Measurements from ENCODE around the gene PRLR.
A peak's percentile ranks its signal among the peaks of the same experiment; 100 is the strongest.

The PRLR gene

DNA sequence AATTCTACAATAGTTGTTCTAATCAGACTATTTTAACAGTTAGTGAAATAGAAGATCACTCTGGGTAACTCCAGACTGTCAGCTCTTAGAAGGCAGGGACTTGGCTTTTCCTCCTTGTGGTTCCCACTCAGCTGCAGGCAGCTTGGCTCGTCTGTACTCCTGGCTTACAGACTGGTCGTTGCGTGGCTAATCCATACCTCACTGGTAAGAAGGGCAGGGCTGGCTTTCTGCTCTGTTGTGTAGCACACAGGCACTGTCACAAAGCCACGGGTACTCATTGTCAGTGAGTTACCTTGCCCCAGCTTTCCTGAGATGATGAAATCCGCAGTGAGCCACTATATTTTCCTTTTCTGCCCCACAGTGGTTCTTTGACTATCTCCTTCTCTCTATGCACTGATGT lies 1.8 kb upstream of the PRLR start:
- Histone ChIP-seq H3K9ac (ENCODE audit: low read length) (no peak overlapping the region), H3K4me3 (ENCODE audit: low read length) (no peak overlapping the region), H3K36me3 (ENCODE audit: control insufficient read depth, low read depth, low read length) (no peaks in the 10 kb centered on the region), H3K9me3 (ENCODE audit: control insufficient read depth, low read depth, low read length) (no peaks in the 10 kb centered on the region), H3K4me1 (ENCODE audit: control insufficient read depth, low read depth, low read length) (peaks cover 11% of the 10 kb centered on the region), H3K27me3 (ENCODE audit: control insufficient read depth, insufficient read depth, low read length) (peaks cover 12% of the 10 kb centered on the region), H3K27ac (ENCODE audit: low read length) (no peak overlapping the region)

DNA sequence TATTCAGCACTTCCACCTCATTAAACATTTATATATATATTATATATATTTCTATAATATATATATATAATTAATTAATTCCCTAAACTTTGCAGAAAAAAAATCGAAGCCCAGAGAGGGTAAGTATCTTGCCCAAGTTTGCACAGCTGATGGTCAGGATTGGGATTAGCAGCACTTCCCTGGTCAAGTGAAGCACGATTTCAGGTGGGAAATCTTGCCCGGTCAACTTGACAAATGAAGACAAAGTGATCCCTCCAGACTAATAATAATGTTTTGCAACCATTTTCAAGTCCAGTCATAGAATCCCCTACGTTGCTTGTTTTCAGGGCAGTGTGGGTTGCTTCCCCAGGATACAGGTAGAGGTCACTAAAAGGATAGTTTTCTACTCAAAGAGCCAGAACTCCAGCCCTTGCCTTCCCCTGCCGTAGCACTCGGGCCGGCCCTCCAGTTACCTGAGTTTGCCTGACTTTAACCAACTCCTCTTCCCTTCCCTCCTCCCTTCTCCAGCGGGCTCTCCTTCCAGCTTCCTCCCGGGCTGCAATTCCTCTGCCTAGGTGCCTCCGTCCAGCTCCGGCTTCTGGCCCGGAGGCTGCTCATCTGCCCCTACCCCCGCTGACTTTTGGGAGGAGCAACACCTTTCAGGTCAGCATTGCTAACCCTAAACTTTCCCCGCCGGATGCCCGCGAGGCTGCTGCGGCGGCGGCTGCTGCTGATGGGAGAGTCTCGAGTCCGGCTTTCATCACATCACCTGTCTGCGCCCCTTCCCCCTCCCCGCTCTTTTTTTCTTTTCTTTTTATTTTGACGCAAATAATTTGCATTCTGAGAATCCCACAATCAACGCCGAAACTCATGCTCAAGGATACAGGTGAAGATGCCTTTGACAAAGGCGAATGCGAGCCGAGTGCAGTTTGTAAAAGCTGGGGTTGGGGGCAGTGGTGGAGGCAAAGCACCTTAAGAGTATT lies 930 bp downstream of the PRLR start:
- Histone ChIP-seq H3K4me3 (ENCODE audit: low read length) (peak overlapping the region; percentile 69), H3K4me1 (ENCODE audit: control insufficient read depth, low read depth, low read length) (peaks cover 11% of the 10 kb centered on the region), H3K27ac (ENCODE audit: low read length) (no peak overlapping the region), H3K9me3 (ENCODE audit: control insufficient read depth, low read depth, low read length) (no peaks in the 10 kb centered on the region), H3K36me3 (ENCODE audit: control insufficient read depth, low read depth, low read length) (no peaks in the 10 kb centered on the region), H3K27me3 (ENCODE audit: control insufficient read depth, insufficient read depth, low read length) (peaks cover 12% of the 10 kb centered on the region), H3K9ac (ENCODE audit: low read length) (peak overlapping the region; percentile 65)

DNA sequence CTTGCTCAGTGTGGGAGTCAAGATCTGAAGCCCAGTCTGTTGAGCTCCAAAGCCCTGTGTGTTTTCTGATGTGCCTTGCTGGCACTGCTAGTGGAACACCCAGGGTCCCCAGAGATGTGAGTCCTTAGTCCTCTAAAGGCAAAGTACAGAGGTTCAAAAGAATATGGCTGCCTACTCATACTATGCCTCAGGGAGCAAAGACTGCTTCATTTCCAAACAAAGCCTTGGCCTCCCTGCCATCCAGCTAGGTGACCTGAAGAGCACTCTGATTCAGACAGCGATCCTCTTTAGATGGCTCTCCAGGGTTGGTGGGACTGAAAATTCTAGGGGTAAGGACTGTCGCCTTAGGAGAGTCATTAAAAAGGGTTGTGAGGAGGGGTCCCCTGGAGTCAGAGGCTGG lies 2.0 kb downstream of the PRLR start:
- Histone ChIP-seq H3K4me1 (ENCODE audit: control insufficient read depth, low read depth, low read length) (peaks cover 11% of the 10 kb centered on the region), H3K4me3 (ENCODE audit: low read length) (no peak overlapping the region), H3K27ac (ENCODE audit: low read length) (no peak overlapping the region), H3K9ac (ENCODE audit: low read length) (no peak overlapping the region), H3K36me3 (ENCODE audit: control insufficient read depth, low read depth, low read length) (no peaks in the 10 kb centered on the region), H3K27me3 (ENCODE audit: control insufficient read depth, insufficient read depth, low read length) (peaks cover 12% of the 10 kb centered on the region), H3K9me3 (ENCODE audit: control insufficient read depth, low read depth, low read length) (no peaks in the 10 kb centered on the region)

DNA sequence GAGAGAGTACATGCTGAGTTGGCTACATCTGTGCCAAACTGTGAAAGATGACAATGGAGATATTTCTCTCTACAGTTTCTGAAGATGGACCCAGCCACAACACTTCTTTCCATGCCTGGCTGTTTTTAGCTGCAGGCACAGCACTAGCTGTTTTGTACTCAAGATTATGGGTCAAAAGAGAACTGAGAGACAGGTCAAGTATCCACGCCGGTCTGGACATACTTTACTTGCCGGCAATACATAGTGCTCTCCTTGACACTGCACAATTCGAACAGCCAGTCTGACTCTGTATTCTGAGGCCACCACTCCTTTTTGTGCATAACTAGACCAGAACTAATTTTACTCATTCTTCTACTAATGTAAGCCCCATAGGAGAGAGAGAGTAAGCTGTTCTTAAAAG lies 2.6 kb downstream of the PRLR start:
- H3K4me1 ChIP-seq (ENCODE audit: control insufficient read depth, low read depth, low read length), result peaks cover 11% of the 10 kb centered on the region
- no peak overlapping the region for H3K27ac ChIP-seq (ENCODE audit: low read length)
- H3K9ac ChIP-seq (ENCODE audit: low read length), result no peak overlapping the region
- no peaks in the 10 kb centered on the region for H3K9me3 ChIP-seq (ENCODE audit: control insufficient read depth, low read depth, low read length)
- no peaks in the 10 kb centered on the region for H3K36me3 ChIP-seq (ENCODE audit: control insufficient read depth, low read depth, low read length)
- H3K4me3 ChIP-seq (ENCODE audit: low read length), result no peak overlapping the region
- H3K27me3 ChIP-seq (ENCODE audit: control insufficient read depth, insufficient read depth, low read length), result peaks cover 12% of the 10 kb centered on the region

DNA sequence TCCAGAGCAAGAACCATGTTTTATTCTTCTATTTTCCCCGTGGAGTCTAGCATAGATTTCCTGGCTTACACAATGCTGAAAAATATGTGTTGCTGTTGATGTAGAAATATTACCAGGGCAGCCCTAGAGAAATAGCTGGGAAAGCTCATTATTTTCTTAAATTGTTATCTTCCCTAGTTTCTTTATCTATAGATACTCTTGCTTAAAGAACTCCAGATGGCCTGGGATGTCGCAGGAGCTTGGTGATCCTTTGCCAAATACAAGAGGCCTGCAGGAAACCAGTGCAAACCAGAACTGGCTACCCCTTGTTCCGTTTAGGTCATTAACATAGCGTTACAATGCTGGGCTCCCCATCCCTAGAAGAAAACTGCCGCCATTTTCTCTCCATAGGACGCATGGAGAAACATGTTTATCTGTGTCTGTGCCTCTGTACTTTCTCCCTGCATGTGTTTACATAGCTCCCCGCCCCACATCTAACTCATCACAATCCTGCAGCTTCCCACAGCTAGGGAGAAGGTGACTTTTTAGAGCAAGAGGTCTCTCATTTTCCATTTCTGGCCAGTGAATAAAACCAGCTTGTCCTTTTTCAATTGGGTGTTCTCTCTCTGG lies 6.4 kb downstream of the PRLR start:
- H3K36me3 ChIP-seq (ENCODE audit: control insufficient read depth, low read depth, low read length), result no peaks in the 10 kb centered on the region
- no peaks in the 10 kb centered on the region for H3K4me1 ChIP-seq (ENCODE audit: control insufficient read depth, low read depth, low read length)
- H3K9me3 ChIP-seq (ENCODE audit: control insufficient read depth, low read depth, low read length), result no peaks in the 10 kb centered on the region
- no peak overlapping the region for H3K27ac ChIP-seq (ENCODE audit: low read length)
- no peaks in the 10 kb centered on the region for H3K27me3 ChIP-seq (ENCODE audit: control insufficient read depth, insufficient read depth, low read length)
- H3K9ac ChIP-seq (ENCODE audit: low read length), result no peak overlapping the region
- no peak overlapping the region for H3K4me3 ChIP-seq (ENCODE audit: low read length)

DNA sequence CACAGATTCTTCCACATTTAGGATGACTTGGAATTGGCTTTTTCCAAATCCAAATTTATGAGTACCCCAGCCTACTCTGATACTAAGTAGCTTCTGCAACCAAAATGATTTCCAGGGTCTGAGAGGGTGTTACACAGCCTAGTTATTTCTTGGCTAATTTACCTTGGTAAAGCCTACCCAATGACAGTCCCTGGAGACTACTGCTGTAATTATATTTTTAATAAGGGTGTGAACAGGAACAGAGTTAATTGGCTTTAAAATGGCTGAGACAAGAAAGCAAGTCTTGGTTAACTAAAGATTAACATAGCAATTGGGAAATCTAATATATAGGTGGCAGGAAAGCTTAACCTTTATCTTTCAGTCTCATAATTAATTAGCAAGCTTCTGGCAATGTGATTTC lies 9.3 kb downstream of the PRLR start:
- H3K9me3 ChIP-seq (ENCODE audit: control insufficient read depth, low read depth, low read length), result no peaks in the 10 kb centered on the region
- no peak overlapping the region for H3K27ac ChIP-seq (ENCODE audit: low read length)
- no peaks in the 10 kb centered on the region for H3K36me3 ChIP-seq (ENCODE audit: control insufficient read depth, low read depth, low read length)
- no peaks in the 10 kb centered on the region for H3K4me1 ChIP-seq (ENCODE audit: control insufficient read depth, low read depth, low read length)
- no peaks in the 10 kb centered on the region for H3K27me3 ChIP-seq (ENCODE audit: control insufficient read depth, insufficient read depth, low read length)
- H3K4me3 ChIP-seq (ENCODE audit: low read length), result no peak overlapping the region
- H3K9ac ChIP-seq (ENCODE audit: low read length), result no peak overlapping the region

DNA sequence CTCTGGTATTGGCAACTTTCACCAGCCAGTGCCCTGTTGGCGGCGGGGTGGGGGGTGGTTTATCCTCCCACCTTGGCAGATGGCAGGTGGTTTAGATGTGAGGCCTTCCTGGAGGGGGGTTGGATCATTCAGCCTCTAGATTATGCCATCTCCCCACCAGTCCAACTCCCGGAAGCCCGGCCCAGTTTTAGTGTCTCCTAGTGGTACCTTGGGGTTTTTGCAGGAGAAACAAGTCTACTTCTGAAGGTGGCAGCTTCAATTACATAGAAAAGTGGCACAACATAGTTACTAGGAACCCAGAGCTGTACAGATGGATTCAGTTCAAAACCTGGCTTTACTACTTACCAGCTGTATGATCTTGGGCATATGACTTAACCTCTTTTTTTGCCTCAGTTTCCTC lies 11.3 kb downstream of the PRLR start:
- no peaks in the 10 kb centered on the region for H3K27me3 ChIP-seq (ENCODE audit: control insufficient read depth, insufficient read depth, low read length)
- no peak overlapping the region for H3K9ac ChIP-seq (ENCODE audit: low read length)
- no peak overlapping the region for H3K27ac ChIP-seq (ENCODE audit: low read length)
- H3K36me3 ChIP-seq (ENCODE audit: control insufficient read depth, low read depth, low read length), result no peaks in the 10 kb centered on the region
- H3K4me3 ChIP-seq (ENCODE audit: low read length), result no peak overlapping the region
- H3K9me3 ChIP-seq (ENCODE audit: control insufficient read depth, low read depth, low read length), result no peaks in the 10 kb centered on the region
- H3K4me1 ChIP-seq (ENCODE audit: control insufficient read depth, low read depth, low read length), result no peaks in the 10 kb centered on the region

DNA sequence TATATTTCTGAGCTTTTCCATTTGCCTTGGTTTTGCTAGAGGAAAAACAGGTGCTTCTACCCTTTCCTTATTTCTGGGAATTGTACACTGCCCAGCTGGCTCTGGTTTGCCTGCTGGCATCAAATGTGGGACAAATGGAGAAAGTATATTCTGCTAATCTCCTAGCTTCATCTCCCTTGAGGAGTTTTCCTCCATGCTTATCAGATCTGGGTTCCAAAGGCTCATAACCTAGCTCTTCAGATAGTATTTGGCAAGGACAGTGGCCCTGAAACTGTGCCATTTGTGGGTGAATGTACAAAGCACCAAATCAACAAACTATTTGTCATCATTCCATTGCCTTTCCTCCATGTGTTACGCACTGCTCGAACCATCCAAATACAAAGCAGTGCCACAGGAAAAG lies 16.2 kb downstream of the PRLR start:
- no peaks in the 10 kb centered on the region for H3K9me3 ChIP-seq (ENCODE audit: control insufficient read depth, low read depth, low read length)
- no peaks in the 10 kb centered on the region for H3K4me1 ChIP-seq (ENCODE audit: control insufficient read depth, low read depth, low read length)
- H3K27me3 ChIP-seq (ENCODE audit: control insufficient read depth, insufficient read depth, low read length), result no peaks in the 10 kb centered on the region
- no peak overlapping the region for H3K27ac ChIP-seq (ENCODE audit: low read length)
- H3K9ac ChIP-seq (ENCODE audit: low read length), result no peak overlapping the region
- no peak overlapping the region for H3K4me3 ChIP-seq (ENCODE audit: low read length)
- no peaks in the 10 kb centered on the region for H3K36me3 ChIP-seq (ENCODE audit: control insufficient read depth, low read depth, low read length)

DNA sequence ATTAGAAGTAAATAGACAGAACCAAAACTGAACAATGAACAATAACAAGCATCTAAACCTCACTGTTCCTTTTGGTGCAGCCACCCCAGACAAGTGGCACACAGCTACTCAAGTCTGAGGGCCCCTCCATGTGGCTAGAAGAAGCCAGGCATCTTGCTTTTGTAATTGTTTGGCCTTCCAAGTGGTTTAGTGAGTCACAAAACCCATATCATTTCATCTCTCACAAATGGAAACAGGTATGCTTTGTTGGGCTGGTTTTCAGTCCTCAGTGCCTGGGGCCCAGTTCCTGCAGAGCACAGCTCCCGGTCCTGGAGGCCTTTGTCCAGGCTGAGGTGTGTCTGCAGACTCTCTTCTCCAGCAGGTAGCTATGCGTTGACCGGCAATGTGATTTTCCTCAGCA lies 16.7 kb downstream of the PRLR start:
- no peak overlapping the region for H3K27ac ChIP-seq (ENCODE audit: low read length)
- no peak overlapping the region for H3K4me3 ChIP-seq (ENCODE audit: low read length)
- H3K9me3 ChIP-seq (ENCODE audit: control insufficient read depth, low read depth, low read length), result no peaks in the 10 kb centered on the region
- no peaks in the 10 kb centered on the region for H3K4me1 ChIP-seq (ENCODE audit: control insufficient read depth, low read depth, low read length)
- H3K9ac ChIP-seq (ENCODE audit: low read length), result no peak overlapping the region
- no peaks in the 10 kb centered on the region for H3K36me3 ChIP-seq (ENCODE audit: control insufficient read depth, low read depth, low read length)
- H3K27me3 ChIP-seq (ENCODE audit: control insufficient read depth, insufficient read depth, low read length), result no peaks in the 10 kb centered on the region

DNA sequence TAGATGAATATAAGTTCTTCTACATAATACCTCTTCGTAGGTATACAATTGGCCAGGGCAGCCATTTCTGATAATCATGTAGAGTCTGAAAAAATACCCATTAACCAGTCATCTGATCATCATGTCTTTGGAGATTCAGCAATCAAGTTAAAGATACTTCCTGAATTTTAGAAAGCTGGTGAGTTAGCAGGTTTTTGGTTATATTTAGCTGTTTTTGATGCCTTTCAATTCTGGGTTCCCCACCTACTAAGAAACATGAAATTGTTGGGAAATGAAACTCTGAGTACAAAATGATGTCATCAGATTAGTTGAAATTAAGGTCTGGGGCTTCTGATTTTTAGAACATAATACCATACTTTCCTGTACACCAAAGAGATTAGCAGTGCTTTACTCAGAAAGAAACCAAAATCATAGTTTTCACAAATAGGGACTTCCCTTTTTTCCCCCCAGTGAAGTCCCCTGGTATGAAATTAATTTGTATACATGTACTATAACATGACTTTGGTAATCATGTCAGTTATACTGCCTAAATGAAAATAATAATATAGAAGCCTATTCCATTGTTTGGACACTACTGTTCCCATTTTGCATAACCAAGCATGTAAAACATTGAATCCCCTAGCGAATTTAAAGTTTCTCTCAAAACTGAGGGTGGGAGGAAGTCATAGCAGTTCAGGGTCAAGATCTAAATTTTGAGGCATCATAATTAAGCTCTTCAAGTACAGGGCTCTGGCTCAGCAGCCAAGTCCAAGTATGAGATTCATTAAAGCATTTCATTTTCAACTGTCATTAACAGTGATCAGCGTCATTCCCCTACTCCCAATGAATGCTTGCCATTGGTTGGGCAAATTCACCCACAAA lies 17.9 kb downstream of the PRLR start:
- H3K27me3 ChIP-seq (ENCODE audit: control insufficient read depth, insufficient read depth, low read length), result no peaks in the 10 kb centered on the region
- no peak overlapping the region for H3K27ac ChIP-seq (ENCODE audit: low read length)
- no peak overlapping the region for H3K4me3 ChIP-seq (ENCODE audit: low read length)
- H3K9me3 ChIP-seq (ENCODE audit: control insufficient read depth, low read depth, low read length), result no peaks in the 10 kb centered on the region
- no peaks in the 10 kb centered on the region for H3K36me3 ChIP-seq (ENCODE audit: control insufficient read depth, low read depth, low read length)
- no peak overlapping the region for H3K9ac ChIP-seq (ENCODE audit: low read length)
- no peaks in the 10 kb centered on the region for H3K4me1 ChIP-seq (ENCODE audit: control insufficient read depth, low read depth, low read length)

DNA sequence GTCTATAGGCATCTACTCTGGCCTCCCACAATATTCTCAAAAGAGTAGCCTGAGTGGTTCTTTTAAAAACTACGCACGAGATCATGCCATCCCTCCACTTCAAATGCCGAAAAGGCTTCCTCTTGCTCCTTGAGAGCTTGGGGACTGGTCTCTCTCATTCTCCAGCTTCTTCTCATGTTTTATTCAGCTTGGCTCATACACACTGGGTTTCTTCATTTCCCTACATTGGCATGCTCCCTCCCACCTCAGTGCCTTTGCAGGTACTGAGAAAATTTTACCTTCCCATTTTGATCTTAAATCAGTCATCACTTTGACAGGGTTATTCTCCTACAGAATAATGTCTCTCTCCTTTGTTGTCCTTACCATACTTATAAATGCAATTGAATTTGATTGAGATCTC lies 20.4 kb downstream of the PRLR start:
- H3K36me3 ChIP-seq (ENCODE audit: control insufficient read depth, low read depth, low read length), result no peaks in the 10 kb centered on the region
- no peaks in the 10 kb centered on the region for H3K9me3 ChIP-seq (ENCODE audit: control insufficient read depth, low read depth, low read length)
- H3K4me3 ChIP-seq (ENCODE audit: low read length), result no peak overlapping the region
- H3K27ac ChIP-seq (ENCODE audit: low read length), result no peak overlapping the region
- H3K4me1 ChIP-seq (ENCODE audit: control insufficient read depth, low read depth, low read length), result no peaks in the 10 kb centered on the region
- no peak overlapping the region for H3K9ac ChIP-seq (ENCODE audit: low read length)
- no peaks in the 10 kb centered on the region for H3K27me3 ChIP-seq (ENCODE audit: control insufficient read depth, insufficient read depth, low read length)
